ENCODE measurements around the gene RCN2. TPM values are rescaled to one million over a fixed set of nuclear protein-coding genes. Genes with fewer than 3 reads are reported as not detected.
A peak's percentile ranks its signal among the peaks of the same experiment; 100 is the strongest.

RCN2 gene
- total and polyA plus RNA-seq, 3 donors from 2014 or later, result 61.1 to 164 (median 78.3) TPM

GRCh38 chr15:76905013-76905839 lies 26.3 kb upstream of the RCN2 start, which contains the start of gene SCAPER:
Gene SCAPER (minus strand): TSS chr15:76905340. CDS start chr15:76883817, 21,523 bp downstream.
- WGBS, 2 donors, result 0 to 1% methylated on average over 11 to 69 of the region's 78 CpGs
- DNase-seq, result peak; percentile 95
- peak within 1 kb of the TSS; percentile 95 to 96 for H3K27ac ChIP-seq
- intact Hi-C loops (cut with DNase I; ENCODE audit: low total_unique reads), result no loop called here
- TF ChIP-seq POLR2A (IDR thresholded peaks at IDR 0.05), result no peak
- TF ChIP-seq, protein P1, sequence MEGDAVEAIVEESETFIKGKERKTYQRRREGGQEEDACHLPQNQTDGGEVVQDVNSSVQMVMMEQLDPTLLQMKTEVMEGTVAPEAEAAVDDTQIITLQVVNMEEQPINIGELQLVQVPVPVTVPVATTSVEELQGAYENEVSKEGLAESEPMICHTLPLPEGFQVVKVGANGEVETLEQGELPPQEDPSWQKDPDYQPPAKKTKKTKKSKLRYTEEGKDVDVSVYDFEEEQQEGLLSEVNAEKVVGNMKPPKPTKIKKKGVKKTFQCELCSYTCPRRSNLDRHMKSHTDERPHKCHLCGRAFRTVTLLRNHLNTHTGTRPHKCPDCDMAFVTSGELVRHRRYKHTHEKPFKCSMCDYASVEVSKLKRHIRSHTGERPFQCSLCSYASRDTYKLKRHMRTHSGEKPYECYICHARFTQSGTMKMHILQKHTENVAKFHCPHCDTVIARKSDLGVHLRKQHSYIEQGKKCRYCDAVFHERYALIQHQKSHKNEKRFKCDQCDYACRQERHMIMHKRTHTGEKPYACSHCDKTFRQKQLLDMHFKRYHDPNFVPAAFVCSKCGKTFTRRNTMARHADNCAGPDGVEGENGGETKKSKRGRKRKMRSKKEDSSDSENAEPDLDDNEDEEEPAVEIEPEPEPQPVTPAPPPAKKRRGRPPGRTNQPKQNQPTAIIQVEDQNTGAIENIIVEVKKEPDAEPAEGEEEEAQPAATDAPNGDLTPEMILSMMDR (IDR thresholded peaks at IDR 0.05), result peak in 1 of 3 experiments; percentile 17
- no peaks in the 10 kb centered on the region for H3K4me1 ChIP-seq
- peak within 1 kb of the TSS; percentile 83 to 87 for H3K4me3 ChIP-seq
- no peaks in the 10 kb centered on the region for H3K36me3 ChIP-seq (ENCODE audit: low read depth, missing control alignments)
- no peaks in the 10 kb centered on the region for H3K9me3 ChIP-seq
- no peaks in the 10 kb centered on the region for H3K27me3 ChIP-seq

DNA sequence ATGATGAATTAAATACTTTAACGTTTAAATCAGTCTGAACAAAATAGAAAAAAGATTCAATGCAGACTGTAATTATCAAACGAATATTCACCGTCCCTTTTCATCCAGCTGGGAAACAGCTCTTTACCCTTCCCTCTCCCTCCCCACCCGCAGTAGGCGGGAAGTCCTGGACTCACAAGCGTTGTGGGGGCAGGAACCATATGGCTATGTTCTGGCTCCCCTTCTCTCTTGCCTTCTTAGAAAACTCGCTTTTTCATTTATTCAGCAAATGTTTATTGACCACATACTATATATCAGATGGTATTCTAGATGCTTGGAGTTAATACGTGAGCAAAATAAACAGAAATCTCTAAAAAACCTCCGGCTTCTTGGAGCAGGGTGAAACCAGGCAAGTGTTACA lies 25.7 kb upstream of the RCN2 start:
- H3K4me1 ChIP-seq, result no peaks in the 10 kb centered on the region
- H3K9me3 ChIP-seq, result no peaks in the 10 kb centered on the region
- DNase-seq, result no peak
- no peaks in the 10 kb centered on the region for H3K27me3 ChIP-seq
- H3K27ac ChIP-seq, result peak overlapping the region; percentile 95 to 96
- 9 to 20% methylated on average over 9 of the region's 9 CpGs for WGBS, 2 donors
- peak overlapping the region; percentile 83 to 87 for H3K4me3 ChIP-seq
- intact Hi-C loops (cut with DNase I; ENCODE audit: low total_unique reads), result no loop called here
- no peak for TF ChIP-seq POLR2A (IDR thresholded peaks at IDR 0.05)
- TF ChIP-seq, protein P1 (IDR thresholded peaks at IDR 0.05), result no peak
- H3K36me3 ChIP-seq (ENCODE audit: low read depth, missing control alignments), result no peaks in the 10 kb centered on the region

- Histone ChIP-seq H3K9me3 (no peaks in the 10 kb centered on the region), H3K27me3 (no peaks in the 10 kb centered on the region), H3K27ac (no peak overlapping the region), H3K36me3 (ENCODE audit: low read depth, missing control alignments) (no peaks in the 10 kb centered on the region), H3K4me1 (no peaks in the 10 kb centered on the region), H3K4me3 (no peak overlapping the region)
- 93% methylated on average over 4 of the region's 4 CpGs for WGBS, 2 donors
- intact Hi-C loops (cut with DNase I; ENCODE audit: low total_unique reads), result no loop called here
- DNase-seq, result no peak
- no peak for TF ChIP-seq POLR2A (IDR thresholded peaks at IDR 0.05)
- TF ChIP-seq, protein P1 (IDR thresholded peaks at IDR 0.05), result no peak
These were observed 19.1 kb upstream of the RCN2 start for GRCh38 chr15:76912430-76912829.

- WGBS, 2 donors, result 58 to 66% methylated on average over 2 of the region's 2 CpGs
- Histone ChIP-seq H3K36me3 (ENCODE audit: low read depth, missing control alignments) (no peaks in the 10 kb centered on the region), H3K4me1 (no peaks in the 10 kb centered on the region), H3K27me3 (no peaks in the 10 kb centered on the region), H3K27ac (no peak overlapping the region), H3K9me3 (no peaks in the 10 kb centered on the region), H3K4me3 (no peak overlapping the region)
- intact Hi-C loops (cut with DNase I; ENCODE audit: low total_unique reads), result no loop called here
- TF ChIP-seq, protein P1 (IDR thresholded peaks at IDR 0.05), result no peak
- TF ChIP-seq POLR2A (IDR thresholded peaks at IDR 0.05), result no peak
- DNase-seq, result no peak
These were observed 17.8 kb upstream of the RCN2 start for GRCh38 chr15:76913737-76914136.

All from testis (tissue), 3 donors.